HFF-Myc (cell line): ENCODE data around the gene PNPLA2.

ENCODE experiments used
- DNase-seq: peaks from one replicate; pipeline ENCODE4 v3.0.0-alpha.2; 2011; ENCODE audit warnings: low read depth; ENCODE audit errors: extremely low read depth
- H3K4me3 ChIP-seq: replicated peaks from 2 replicates; pipeline ENCODE4 v1.5.1; 2011; ENCODE audit warnings: low read depth, mild to moderate bottlenecking, control low read depth, low read length
- TF ChIP-seq, protein P1 (sequence below): IDR thresholded peaks from 2 replicates; pipeline ENCODE4 v1.5.1; 2012; ENCODE audit warnings: mild to moderate bottlenecking, low read depth, low read length, control low read depth; ENCODE audit errors: missing control alignments

PNPLA2 gene

GRCh38 chr11:797296-798092, 21.2 kb upstream of the PNPLA2 start:
- TF ChIP-seq, protein P1, sequence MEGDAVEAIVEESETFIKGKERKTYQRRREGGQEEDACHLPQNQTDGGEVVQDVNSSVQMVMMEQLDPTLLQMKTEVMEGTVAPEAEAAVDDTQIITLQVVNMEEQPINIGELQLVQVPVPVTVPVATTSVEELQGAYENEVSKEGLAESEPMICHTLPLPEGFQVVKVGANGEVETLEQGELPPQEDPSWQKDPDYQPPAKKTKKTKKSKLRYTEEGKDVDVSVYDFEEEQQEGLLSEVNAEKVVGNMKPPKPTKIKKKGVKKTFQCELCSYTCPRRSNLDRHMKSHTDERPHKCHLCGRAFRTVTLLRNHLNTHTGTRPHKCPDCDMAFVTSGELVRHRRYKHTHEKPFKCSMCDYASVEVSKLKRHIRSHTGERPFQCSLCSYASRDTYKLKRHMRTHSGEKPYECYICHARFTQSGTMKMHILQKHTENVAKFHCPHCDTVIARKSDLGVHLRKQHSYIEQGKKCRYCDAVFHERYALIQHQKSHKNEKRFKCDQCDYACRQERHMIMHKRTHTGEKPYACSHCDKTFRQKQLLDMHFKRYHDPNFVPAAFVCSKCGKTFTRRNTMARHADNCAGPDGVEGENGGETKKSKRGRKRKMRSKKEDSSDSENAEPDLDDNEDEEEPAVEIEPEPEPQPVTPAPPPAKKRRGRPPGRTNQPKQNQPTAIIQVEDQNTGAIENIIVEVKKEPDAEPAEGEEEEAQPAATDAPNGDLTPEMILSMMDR: no peak
- no peak for DNase-seq
- H3K4me3 ChIP-seq: peak overlapping the region; percentile 79

GRCh38 chr11:798093-798713, 20.5 kb upstream of the PNPLA2 start, which contains the start of gene SLC25A22:
TSS of gene SLC25A22 (minus strand) at chr11:798281. CDS start at chr11:795006, 3,275 bp downstream.
- H3K4me3 ChIP-seq: peak within 1 kb of the TSS; percentile 79
- TF ChIP-seq, protein P1: peak; percentile 51
- no peak for DNase-seq

DNA sequence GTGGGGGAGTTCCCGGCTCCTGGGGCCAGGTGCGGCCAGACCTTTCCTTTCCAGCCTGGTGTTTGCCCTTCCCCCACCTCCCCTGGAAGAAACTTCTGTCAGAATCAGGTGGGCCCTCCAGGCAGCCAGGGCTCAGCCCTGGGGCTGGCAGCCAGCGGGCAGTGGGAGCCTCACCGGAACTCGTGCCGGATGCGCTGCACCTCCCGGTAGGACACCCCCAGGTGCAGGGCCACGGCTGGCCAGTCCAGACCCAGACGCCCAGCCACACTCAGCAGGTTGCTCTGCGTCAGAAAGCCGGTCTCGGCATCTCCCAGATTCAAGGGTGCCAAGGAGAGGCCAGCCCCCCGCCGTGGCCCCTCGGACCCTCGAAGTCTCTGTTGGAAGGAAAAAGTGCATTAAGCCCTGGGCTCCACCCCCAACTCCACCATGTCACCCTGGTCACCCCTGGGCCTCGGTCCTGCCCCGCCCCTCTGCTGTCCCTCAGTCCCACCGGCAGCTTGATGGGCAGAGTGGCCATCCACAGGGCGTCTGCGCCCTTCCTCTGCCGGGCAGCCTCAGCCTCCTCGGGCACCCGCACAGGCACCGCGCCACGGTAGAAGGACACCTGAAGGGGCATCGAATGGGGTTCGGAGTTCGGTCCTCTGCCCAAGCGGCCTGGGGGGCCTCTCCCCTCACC, 18.9 kb upstream of the PNPLA2 start:
- no peak overlapping the region for H3K4me3 ChIP-seq
- TF ChIP-seq, protein P1: no peak
- no peak for DNase-seq

DNA sequence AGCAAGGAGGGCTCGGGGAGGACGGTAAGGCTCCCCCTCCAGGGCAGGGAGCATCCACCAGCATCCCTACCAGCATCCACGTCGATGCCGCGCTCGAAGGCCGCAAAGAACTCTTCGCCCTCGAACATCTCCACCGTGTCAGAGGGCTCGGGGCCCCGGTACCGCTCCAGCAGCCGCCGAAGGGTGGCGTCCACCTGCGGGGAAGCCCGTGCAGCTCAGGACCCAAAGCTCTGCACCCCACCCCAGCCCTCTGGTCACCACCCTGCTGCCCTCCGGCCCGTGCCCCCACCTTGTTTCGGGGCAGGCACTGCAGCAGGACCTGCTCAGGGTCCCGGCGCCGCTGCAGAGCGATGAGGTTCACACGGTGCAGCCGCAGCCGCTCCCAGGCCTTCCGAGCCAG, 18.2 kb upstream of the PNPLA2 start:
- DNase-seq: no peak
- no peak overlapping the region for H3K4me3 ChIP-seq
- TF ChIP-seq, protein P1: no peak

DNA sequence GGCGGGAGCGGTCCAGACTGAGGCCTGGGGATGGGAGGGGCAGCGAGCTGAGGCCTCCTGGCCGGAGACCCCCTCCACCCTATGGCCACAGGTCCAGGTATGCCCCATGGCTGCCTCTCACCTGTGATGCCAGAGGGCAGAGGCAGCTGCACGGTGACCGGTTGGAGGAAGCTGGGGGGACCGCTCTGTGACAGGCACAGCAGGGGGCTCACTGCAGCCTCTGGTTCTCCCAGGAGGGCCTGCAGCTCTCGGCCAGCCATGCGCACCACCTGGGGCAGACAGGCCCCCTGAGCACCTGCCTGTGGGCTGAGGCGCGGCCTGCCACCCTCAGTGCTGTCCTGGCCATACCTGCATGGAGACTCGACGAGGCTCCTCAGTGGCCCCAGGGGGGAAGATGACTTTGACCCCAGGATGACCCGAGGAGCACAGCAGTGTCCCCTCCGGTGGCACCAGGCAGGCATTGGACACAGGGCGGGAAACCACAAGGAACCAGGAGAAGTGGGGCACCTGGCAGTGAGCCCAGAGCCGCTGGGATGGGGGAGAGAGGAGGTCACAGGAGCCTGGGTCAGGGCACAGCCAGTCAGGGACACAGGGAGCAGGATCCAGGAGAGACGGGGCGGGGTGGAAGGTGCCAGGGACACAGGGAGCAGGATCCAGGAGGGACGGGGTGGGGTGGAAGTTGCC, 17.5 kb upstream of the PNPLA2 start:
- no peak for DNase-seq
- H3K4me3 ChIP-seq: no peak overlapping the region
- TF ChIP-seq, protein P1: no peak

DNA sequence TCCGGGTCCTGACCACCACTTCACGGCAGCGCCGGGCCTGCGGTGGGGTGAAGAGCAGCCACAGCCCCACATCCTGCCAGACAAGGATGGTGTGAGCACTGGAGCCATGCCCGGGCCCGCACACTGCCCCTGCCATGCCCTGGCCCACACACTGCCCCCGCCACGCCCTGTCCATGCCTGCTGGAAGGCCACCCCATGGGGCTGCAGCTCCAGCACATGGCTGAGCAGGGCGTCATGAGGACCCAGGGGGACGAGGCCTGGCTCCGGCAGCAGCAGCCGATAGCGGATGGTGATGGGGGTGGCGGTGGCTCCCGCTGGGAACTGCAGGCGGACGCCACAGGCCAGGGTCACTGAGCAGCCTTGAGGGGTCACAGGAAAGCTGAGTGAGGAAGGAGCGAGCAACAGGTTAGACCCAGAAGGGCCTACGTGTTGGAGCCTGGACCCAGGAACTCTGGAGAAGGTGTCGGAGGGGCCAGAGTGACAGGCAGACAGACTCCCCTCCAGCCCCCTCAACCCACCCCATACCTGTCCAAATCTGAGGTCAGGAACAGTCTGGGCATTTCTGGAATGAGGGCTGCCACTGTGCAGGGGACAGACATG, 16.6 kb upstream of the PNPLA2 start:
- TF ChIP-seq, protein P1: no peak
- DNase-seq: no peak
- no peak overlapping the region for H3K4me3 ChIP-seq
